ENCODE results near the gene HIPK2. TPM values are rescaled to one million over a fixed set of nuclear protein-coding genes. Genes with fewer than 3 reads are reported as not detected.

The HIPK2 gene
- polyA plus RNA-seq, 1 donor, result 9.6 TPM

DNA sequence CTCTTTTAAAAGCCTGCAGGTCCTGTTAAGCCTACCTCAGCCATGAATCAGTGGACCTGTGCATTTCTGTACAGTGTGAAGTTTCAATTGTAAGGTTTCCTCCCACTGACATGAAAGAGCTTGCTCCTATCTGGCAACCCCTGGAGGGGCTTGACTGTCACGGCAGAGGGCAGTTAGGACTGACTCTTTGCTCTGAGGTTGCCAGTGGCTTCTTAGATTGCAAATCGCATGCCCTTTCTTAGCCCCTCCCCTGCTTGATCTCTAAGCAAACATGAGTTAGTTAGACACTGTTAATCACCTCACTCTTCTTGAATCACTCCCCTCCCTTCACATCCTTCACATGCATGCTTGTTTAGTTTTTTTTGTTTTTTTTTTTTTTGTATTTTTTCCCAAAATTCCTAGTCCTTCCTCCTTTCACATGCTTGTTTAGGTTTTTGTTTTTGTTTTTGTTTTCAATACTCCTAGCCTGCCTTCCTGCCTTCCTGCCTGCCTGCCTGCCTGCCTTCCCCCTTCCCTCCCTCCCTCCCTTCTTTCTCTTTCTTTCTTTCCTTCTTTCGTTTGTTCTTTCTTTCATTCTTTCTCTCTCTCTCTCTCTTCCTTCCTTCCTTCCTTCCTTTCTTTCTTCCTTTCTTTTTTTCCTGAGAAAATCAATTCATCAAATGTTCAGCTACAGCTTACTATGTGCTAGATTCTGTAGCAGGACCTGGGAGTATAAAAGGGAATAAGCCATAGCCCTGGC, 6.0 kb upstream of the HIPK2 start:
- no peak for DNase-seq (ENCODE audit: low read depth)

DNA sequence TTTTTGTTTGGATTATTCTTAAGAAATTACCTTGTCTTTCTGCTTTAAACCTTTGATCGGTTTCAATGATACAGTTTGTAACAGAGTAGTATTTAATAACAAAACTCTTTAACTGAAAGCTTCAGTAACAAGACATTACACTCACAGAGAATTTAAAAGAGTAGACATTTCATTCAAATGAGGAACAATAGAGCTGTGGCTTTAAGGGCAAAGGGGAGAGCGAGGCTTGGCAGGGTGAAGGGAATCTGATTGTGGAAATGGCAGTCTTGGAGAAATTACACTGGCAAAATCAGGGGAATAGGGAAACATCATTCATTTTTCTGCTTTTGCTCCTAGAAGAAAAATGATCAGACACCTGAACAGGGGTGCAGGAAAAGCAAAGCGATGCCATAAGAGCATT, 5.1 kb upstream of the HIPK2 start:
- no peak for DNase-seq (ENCODE audit: low read depth)

DNA sequence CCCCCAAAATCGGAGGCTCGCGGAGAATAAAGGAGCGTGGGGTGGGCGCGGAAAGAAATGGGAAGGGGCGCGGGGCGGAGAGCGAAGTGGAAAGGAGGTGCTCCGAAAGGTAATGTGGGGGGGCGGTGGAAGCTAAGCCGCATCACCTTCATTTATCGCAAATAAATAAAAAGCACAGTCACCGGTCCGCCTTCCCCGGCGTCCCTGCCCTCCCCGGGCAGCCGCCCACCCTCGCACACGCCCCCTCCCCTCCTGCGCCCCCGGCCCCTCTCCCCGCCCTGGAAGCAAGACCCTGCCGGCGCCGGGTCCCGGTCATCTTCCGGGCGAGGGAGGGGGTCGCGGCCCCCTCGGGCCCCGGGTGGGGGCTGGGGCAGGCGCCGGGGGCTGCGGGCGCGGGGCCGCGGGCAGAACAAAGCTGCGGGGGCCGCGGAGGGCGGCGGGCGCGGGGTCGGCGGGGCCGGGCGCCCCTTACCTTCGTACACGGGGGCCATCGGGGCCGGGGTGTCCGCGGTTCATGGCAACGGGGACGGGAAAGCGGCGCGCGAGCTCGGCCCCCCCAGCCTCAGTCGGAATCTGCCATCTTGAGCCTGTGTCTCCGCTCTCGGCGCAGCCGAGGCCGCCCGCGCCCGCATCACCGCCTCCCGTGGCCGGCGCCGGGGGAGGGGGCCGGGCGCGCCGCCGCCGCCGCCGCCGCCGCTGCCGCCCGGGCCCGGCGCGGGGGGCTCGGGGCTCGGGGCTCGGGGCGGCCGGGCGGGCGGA, 486 bp downstream of the HIPK2 start:
- DNase-seq (ENCODE audit: low read depth), result no peak

DNA sequence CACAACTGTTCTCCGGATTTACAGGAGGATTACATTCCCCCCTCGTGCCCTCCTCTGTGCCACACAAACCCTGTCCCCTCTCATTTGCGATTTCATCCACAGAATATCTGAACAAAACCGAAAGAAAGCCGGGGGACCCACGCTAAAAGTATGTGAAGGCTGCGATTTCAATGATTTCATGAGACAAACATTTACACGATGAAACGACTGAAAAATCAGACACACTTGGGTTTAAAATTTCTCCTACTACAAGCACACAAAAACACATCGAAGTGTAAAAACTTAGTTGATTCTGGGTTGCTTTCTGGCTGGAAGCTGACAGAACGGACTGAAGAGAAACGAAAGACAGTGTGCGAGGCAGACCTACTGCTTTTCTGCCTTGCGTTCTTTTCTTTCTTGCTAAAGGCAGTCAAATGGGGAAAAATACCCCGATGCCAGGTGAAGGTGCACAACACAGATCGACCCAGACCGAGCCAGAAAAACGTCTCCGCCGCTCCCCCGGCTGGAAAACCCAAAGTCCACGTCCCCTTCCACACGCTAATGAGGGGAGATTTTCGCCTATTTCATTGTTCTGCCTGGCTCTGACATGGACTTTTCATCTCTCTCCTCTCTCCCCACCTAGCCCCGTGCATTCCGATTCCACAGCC, 1.2 kb downstream of the HIPK2 start:
- no peak for DNase-seq (ENCODE audit: low read depth)

DNA sequence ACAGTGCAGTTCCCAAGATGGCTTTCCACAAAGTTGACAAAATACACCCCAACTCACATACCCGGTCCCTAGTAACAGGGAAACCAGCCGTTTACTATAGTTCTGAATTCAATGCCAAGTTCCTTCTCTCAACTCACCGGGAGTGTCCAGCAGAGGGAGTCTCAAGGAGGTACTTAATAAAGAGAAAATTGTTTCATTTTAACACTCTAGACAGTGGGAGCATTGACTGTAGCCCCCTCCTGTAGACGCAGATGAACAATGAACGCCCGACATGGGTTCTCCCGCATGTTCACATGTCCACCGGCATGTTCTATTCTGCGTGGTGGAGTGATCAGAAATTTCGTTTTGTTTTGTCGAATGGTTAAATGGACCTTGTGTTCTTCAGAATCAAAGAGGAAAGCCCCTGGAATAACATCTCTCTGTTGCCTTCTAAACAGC, 1.9 kb downstream of the HIPK2 start:
- peak; percentile 46 for DNase-seq (ENCODE audit: low read depth)

DNA sequence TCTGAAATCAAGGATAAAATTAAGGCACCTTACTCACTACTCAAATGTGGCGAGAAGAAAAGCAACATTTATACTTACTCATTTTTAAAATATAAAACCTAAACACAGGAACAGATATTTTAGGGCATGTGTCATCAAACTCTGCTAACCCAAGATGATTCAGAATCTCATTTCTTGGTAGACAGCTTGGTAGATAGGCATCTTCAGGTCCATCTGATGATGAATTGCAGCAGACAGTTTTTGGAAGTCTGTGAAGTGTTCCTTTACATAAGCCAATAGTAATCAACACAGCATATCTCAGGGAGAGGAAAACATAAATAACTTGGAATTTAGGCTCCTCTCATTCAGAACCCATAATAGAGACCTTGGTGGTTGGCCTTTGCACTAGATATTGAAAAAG, 3.4 kb downstream of the HIPK2 start:
- no peak for DNase-seq (ENCODE audit: low read depth)

DNA sequence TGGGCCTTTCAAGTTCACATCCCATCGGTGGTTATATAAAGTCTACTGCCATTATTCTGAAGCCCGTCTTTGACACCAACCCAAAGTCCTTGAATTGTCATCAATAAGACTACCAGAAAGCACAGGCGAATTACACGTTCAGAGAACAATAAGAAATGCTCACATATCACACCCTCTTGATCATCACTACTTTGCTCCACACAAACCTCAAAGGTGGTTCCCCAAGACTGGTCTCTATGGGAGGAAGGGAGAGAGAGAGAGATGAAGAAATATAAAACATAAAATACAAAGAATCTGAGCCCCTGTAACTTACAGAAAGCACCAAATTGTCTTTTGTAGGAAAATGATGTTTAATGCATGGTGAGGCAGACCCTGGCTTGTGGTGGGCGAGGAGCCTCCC, 4.4 kb downstream of the HIPK2 start:
- DNase-seq (ENCODE audit: low read depth), result no peak

DNA sequence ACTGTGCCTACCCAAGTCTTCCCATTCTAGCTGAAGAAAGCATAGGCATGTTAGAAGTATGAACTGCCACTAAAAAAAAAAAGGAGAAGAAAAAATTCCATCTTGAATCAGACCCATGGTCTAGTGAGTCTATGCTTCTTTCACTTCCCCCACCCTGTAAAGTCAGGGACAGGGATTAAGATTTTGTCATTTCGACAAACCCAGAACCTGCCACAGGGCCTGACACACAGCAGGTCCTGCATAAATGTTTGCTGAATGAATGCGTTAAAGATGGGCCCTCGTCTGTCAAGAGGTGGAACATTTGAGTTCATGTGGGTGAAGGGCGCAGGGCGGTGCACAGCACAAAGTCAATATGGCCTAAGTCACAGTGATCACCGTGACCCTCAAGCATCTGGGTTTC, 4.9 kb downstream of the HIPK2 start:
- DNase-seq (ENCODE audit: low read depth), result no peak

DNA sequence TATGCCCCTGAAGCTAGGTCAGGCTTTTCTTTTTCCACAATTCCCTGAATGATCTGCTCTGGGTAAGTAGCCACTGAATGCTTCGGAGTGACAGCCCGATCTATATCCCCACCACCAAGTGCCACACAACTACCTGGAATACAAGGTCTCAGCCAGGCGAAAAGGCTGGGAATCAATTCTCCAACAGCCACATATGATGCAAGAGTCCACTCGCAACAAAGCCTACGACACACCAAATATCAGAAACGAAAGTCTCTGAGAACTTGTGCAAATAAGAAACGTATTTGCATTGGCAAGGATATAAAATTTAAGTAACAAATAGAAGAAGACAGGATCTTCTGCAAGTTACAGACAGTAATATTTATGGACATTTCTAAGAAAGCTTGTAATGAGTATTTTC, 5.7 kb downstream of the HIPK2 start:
- no peak for DNase-seq (ENCODE audit: low read depth)

DNA sequence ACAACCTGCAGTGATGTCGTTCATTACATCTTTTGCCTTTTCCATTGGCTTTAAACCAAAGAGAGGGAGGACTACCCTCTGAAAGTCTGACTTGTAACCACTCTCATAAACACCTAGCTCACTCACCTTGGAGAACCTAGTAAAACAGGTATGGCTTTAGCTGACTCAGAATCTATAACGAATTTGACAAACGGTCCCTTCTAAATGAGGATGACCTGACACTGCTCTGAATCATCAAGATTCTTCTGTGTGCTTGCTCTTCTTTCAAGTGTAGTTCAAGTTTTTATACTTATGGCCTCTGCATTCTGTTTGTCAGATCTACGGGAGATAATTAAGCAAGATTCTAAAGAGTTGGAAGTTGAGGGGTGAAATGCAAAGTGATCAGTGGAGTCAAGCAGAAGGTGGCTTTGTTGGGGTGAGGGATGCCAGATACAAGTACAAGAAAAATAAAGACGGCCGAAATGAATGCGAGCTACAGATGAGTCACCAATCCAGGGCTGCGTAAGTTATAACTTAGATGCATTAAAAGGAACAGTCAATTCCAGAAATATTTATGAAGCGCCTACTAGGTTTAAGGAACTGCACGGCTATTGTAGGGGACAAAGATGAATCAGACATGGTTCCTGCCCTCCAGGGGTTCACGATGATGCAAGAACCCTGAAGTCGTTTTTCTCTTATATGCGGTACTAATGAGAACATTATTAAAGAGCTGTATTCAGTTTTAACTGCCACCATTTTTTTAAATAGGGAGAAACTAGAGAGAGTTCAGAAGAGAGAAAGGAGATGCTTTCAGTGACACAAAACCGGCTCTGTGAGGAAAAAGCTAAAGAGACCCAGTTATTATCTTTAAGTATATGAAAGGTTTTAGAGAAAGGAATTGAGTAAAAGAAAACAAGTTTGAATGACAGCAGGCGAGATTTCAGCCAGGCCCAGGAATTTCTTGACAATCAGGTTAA, 6.5 kb downstream of the HIPK2 start:
- DNase-seq (ENCODE audit: low read depth), result no peak

DNA sequence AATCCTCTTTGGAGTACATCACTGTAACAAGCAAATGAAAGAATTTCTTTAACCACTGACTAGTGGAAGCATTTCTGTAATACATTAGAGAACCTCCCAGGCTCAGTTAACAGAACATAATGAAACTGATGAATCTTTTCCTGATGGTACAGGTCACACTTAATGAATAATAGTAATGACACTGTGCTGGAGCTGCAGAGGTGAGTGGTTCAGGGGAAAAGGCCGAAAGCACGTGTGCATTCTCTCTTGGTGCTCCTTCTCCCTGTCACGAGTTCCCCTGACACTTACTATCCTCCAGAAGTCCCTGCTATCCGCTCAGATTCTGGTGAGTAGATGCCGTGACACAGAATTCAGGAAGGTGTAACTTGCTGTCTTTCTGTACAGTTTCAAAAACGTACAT, 8.0 kb downstream of the HIPK2 start:
- DNase-seq (ENCODE audit: low read depth), result no peak

DNA sequence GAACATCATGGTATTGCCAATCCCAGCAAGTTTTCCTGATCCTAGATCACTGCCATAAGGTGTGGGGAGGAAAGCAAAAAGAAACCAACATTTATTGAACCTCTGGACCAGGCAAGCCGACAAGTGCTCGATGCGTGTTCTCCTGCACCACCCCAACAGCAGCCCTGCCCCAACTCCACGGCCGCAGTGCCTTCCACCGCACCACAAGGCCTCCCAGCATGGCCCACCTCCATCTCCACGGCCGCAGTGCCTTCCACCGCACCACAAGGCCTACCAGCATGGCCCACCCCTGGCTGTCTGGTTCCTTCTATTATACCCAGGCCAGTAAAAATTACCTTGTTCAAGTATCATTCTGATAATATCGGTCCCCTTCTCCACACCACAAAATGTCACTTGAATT, 8.7 kb downstream of the HIPK2 start:
- no peak for DNase-seq (ENCODE audit: low read depth)

DNA sequence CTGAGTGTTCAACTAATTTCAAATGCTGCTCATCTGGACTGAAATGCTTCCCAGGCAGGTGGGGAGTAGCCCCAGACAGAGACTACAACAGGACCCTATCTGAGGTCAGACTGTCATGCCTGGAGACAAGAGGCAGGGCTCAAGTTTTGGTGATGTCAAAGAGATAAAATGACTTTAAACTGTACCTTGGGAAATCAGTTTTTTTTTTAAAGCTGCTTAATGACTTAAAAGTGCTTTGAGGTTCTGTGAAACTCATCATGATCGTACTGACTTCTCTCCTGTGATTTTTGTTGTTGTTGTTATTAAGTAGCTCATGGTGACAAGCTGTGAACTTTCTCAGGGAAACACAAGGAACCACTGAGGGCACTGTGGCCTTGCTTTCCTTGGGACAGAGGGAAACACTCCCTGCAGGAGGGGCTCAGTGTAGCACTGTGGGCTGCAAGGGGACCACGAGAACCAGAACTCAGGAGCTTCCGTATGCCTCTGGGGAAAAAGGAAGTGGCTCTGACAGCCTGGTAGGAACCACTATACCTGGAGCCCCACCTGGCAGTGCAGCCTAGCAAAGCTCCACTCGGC, 9.5 kb downstream of the HIPK2 start:
- no peak for DNase-seq (ENCODE audit: low read depth)

DNA sequence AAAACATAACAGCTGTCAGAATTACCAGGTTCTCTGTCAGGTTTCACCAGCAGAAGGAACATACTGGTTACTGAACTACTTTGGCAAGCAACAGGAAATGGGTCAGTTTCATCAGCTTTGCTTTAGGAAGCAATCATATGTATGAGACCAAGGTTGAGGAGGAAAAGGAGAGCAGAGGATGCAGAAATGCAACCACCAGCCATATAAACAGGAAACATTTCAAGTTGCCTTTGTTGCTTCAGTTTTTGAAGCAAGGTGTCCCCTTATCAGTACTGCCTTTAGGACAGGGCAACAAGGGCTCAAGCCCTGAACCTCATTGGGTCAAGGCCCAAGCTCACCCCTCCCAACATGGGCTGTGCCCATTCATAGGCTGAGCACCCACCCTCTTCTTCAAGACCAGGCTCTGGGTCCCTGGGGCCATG, 10.2 kb downstream of the HIPK2 start:
- DNase-seq (ENCODE audit: low read depth), result no peak

DNA sequence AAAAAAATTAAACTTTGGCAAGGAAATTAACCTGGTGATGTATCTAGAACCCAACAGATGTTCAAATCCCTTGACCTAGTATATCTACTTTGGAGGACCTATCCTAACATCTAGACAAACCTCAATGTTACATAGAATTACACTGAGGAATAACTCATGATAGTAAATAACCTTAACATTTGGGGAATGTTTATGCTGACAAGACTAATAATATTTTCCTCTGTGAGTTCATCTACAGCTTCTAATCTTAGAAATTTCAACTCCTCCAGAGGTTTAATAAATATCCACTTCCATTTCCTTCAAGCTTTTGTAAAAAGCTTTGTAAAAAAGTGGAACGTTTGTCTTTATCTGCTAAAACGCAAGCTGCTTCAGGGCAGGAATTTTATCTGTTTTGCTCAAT, 12.7 kb downstream of the HIPK2 start:
- no peak for DNase-seq (ENCODE audit: low read depth)

DNA sequence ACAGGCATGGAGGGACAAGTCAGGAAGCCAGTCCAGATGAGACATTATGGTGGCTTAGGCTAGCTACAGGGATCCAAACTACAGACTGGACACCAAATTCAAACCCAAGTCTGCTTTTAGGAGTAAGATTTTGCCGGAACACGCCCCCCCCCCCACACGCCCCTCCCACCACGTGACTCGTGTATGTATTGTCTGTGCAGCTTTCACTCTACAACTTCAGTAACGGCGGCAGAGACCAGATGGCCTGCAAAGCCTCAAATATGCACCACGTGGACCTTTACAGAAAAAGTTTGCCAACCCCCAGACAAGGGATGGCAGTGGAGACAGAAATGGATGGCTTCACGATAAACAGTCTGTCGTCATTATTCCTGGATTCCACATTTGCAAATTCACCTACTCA, 14.5 kb downstream of the HIPK2 start:
- no peak for DNase-seq (ENCODE audit: low read depth)

DNA sequence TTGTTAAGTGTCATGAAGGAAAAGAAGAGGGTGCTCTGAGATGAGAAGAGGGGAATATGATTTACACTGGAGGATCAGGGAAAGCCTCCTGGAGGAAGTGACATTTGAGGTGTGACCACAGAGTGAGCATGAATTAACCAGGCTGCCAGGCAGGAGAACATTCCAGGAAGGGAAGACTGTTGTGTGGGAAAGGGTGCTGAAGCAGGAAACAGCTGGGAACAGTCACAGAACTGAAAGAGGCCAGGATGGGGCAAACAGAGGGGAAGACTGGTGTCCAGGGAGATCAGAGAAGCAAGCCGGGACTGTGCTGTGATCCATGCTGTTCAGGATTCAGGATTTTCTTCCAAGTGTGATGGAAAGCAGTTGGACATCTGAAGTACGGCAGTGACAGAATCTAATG, 14.9 kb downstream of the HIPK2 start:
- DNase-seq (ENCODE audit: low read depth), result no peak

DNA sequence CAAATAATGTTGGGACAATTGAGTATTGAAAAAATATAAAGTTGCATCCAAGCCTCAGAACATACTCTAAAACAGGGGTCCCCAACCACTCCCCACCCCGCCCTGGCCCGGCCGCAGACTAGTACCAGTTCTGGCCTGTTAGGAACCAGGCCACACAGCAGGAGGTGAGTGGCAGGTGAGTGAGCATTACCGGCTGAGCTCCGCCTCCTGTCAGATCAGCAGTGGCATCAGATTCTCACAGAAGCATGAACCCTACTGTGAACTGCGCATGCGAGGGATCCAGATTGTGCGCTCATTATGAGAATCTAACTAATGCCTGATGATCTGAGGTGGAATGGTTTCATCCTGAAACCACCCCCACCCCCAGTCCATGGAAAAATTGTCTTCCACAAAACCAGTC, 19.4 kb downstream of the HIPK2 start:
- no peak for DNase-seq (ENCODE audit: low read depth)

DNA sequence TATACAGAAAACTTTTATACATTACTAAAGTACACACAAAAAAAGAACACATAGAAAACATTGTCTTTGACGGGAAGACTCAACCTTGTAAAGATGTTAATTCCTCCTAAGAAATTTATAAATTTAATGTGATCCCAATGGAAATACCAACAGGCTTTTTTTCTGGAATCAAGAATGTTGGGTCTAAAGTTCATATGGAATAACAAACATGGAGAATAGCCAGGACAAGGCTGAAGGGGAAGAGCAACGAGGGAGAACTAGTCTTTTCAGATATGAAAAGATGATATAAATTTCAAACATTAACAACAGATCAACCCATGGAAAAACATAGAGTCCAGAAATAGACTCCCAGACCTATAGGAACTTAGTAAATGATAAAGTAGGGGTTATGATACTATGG, 19.8 kb downstream of the HIPK2 start:
- no peak for DNase-seq (ENCODE audit: low read depth)

DNA sequence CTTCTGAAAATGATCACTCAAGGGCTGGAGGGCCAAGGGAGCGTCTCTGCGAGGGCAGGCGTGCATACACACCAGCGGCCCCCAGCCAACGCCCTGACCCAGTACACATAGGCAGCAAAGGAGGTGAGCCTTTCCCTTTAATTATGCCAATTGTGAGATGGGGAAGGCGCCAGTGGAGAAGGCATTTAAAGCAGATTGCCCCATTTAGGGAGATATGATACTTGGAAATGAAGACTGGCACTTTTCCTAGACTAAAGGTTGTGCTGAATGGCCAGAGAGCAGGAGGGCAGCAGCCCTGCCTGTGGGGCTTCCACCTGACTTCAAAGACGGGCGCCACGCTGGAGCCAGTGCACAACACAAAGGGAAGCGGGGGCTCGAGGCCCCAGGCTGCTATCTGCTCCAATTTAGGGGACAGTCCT, 24.1 kb downstream of the HIPK2 start:
- no peak for DNase-seq (ENCODE audit: low read depth)

DNA sequence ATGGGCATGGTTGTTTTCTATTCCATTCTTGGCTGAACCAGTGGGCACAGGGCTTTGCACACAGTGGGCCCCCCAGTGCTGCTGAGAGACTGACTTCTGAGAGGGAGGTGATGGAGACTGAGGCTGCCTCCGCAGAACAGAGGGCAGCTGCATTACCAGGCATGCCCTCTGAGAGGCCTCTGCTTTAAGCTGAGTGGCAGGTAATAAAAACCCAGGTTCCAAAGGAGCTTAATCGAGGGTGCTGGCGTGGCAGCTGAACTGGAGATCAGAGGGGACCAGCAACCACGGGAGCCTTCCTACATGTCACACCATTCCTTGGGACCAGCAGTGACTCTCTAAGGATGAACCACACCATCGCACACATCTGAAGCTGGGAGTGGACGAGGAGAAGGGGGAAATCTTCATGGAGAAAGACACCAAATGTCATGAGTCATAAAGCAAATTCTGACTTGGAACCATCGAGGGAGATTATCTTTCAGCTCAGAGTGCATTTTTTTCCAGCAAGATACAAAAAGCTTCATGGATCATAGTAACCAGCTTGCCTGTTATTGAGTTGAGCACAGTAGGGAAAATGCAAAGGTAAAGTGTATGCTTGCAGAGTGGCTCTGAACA, 24.6 kb downstream of the HIPK2 start:
- DNase-seq (ENCODE audit: low read depth), result no peak
